ENCODE data around the gene USP1.

GRCh38 chr1:62428351-62428750, 8.5 kb upstream of the USP1 start:
- TF ChIP-seq CTCF (IDR thresholded peaks at IDR 0.05; ENCODE audit: low read depth, low read length) (no peak), POLR2A (IDR thresholded peaks at IDR 0.05; ENCODE audit: extremely low read depth, insufficient read length) (no peak)
